ENCODE measurements around the gene CYTL1.

The CYTL1 gene

DNA sequence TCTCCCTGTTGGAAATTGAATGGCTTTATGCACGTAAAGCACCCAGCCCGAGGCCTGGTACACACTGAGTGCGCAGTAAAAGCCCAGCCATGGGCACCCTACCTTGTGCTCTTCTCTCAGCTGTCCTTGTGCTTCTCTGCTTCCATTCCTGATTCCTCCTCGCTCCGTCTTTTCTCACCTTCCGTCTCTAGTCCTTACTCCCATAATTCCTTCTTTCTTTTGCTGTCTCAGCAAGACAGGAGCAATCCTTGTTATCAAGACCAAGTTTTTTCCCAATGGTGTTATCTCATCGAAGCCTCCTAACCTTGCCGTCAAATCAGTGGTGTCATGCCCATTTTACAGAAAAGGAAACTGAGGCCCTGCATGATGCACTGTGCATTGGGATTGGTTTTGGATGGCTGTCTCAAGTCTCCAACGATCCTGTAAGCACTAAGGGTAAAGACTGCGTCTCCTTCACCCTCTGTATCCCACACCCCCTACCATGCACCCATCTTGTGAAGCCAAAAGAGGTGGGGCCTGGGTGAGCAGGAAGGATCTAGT is 30.1 kb downstream of the CYTL1 start:
- no peaks in the 10 kb centered on the region for H3K9me3 ChIP-seq (ENCODE audit: low read length)
- no peaks in the 10 kb centered on the region for H3K36me3 ChIP-seq (ENCODE audit: insufficient read depth, low read length)
- peaks cover 5% of the 10 kb centered on the region for H3K27me3 ChIP-seq (ENCODE audit: insufficient read depth, low read length)
- no peak overlapping the region for H3K4me3 ChIP-seq (ENCODE audit: low read length)
- H2AFZ ChIP-seq (ENCODE audit: low read depth, low read length), result no peak overlapping the region
- H3K4me1 ChIP-seq (ENCODE audit: insufficient read depth, low read length), result no peaks in the 10 kb centered on the region

DNA sequence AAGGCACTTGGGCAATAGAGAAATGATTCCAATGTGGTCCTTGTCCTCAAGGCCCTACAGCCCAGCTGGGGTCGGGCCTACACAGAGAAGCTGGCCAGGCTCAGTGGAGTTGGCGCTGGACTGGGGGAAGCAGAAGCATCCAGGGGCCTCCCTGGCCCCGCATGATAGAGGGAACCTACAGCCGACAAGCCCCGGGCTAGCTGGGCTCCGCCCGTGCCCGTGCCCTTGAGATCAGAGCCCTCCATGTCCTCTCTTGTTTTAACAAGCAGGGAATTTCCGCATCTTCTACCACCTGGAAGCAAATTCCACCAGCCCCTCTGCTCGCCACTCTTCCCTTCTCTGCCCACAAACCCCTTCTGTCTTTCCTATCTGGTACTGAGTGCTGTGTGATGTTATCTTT is 31.6 kb downstream of the CYTL1 start:
- no peaks in the 10 kb centered on the region for H3K4me1 ChIP-seq (ENCODE audit: insufficient read depth, low read length)
- H3K9me3 ChIP-seq (ENCODE audit: low read length), result no peaks in the 10 kb centered on the region
- H3K4me3 ChIP-seq (ENCODE audit: low read length), result no peak overlapping the region
- H3K36me3 ChIP-seq (ENCODE audit: insufficient read depth, low read length), result no peaks in the 10 kb centered on the region
- no peak overlapping the region for H2AFZ ChIP-seq (ENCODE audit: low read depth, low read length)
- H3K27me3 ChIP-seq (ENCODE audit: insufficient read depth, low read length), result peaks cover 5% of the 10 kb centered on the region

DNA sequence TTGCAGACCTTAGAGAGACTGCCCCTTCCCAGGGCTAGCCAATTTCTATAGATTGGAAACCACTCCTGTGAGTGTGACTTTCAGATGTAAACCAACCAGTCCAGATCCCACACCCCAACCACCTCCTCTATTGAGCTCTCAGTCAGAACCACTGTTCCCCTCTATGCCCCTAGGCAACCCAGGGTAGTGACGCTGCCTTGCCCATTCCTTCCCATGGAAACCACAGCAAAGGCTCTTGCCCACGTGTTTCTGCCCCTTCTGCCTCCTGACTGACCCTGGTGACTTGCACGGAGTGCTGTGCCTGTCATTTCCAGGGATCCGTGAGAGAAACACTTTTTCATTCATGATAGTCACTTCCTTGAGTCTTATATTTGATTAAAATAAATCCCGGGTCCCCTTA is 32.4 kb downstream of the CYTL1 start:
- no peak overlapping the region for H3K4me3 ChIP-seq (ENCODE audit: low read length)
- H3K9me3 ChIP-seq (ENCODE audit: low read length), result no peaks in the 10 kb centered on the region
- no peak overlapping the region for H2AFZ ChIP-seq (ENCODE audit: low read depth, low read length)
- peaks cover 5% of the 10 kb centered on the region for H3K27me3 ChIP-seq (ENCODE audit: insufficient read depth, low read length)
- H3K4me1 ChIP-seq (ENCODE audit: insufficient read depth, low read length), result no peaks in the 10 kb centered on the region
- no peaks in the 10 kb centered on the region for H3K36me3 ChIP-seq (ENCODE audit: insufficient read depth, low read length)

DNA sequence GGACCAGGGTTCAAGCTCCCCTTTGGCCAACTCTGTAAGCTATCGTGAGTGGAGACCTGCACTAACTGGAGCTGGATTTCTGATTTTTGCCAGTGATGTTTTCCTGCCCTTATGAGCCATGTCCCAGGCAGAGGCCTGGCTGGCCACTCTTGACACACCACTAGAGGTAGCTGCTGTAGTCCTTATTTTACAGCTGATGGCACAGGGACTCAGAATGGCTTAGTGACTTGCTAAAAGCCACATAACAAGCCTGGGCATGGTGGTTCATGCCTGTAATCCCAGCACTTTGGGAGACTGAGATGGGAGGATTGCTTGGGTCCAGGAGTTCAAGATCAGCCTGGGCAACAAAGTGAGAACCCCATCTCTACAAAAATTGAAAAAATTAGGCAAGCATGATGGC is 33.4 kb downstream of the CYTL1 start:
- Histone ChIP-seq H3K4me3 (ENCODE audit: low read length) (no peak overlapping the region), H3K9me3 (ENCODE audit: low read length) (no peaks in the 10 kb centered on the region), H2AFZ (ENCODE audit: low read depth, low read length) (no peak overlapping the region), H3K36me3 (ENCODE audit: insufficient read depth, low read length) (no peaks in the 10 kb centered on the region), H3K27me3 (ENCODE audit: insufficient read depth, low read length) (peaks cover 5% of the 10 kb centered on the region), H3K4me1 (ENCODE audit: insufficient read depth, low read length) (no peaks in the 10 kb centered on the region)

DNA sequence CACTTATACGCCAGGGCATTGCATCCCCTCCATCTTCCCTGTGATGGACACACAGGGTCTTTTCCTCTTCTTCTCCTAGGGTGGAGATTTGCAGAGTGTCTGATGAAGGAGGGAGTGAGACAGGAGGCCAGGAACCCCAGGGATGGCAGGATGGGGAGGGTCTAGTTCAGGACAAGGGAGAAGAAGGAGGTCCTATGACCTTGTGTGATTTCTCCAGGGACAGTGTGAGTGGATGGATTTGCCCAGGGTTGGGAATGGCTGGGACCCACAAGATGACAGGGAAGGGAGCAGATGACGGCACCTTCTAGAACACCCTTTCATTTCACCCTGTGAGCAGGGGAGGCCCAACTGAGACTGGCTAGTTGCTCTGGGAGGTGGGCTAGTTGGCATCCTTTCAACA is 34.2 kb downstream of the CYTL1 start:
- no peaks in the 10 kb centered on the region for H3K36me3 ChIP-seq (ENCODE audit: insufficient read depth, low read length)
- H3K4me3 ChIP-seq (ENCODE audit: low read length), result no peak overlapping the region
- peaks cover 5% of the 10 kb centered on the region for H3K27me3 ChIP-seq (ENCODE audit: insufficient read depth, low read length)
- no peaks in the 10 kb centered on the region for H3K4me1 ChIP-seq (ENCODE audit: insufficient read depth, low read length)
- H3K9me3 ChIP-seq (ENCODE audit: low read length), result no peaks in the 10 kb centered on the region
- H2AFZ ChIP-seq (ENCODE audit: low read depth, low read length), result no peak overlapping the region

DNA sequence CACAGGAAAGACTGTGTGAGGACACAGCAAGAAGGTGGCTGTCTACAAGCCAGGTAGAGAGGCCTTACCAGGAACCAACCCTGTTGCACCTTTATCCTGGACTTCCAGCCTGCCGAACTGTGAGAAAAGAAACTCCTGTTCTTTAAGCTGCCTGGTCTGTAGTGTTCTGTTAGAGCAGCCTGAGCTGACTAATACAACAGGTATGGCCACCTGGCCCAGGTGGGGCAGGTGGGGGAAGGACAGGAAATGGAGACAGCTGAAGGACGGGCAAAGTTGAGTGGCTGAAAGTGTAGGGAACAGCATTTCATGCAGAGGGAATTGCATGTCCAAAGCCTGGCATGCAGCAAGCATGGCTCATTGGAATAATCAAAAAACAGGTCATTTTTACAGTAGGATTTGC is 35.1 kb downstream of the CYTL1 start:
- Histone ChIP-seq H2AFZ (ENCODE audit: low read depth, low read length) (no peak overlapping the region), H3K36me3 (ENCODE audit: insufficient read depth, low read length) (no peaks in the 10 kb centered on the region), H3K9me3 (ENCODE audit: low read length) (no peaks in the 10 kb centered on the region), H3K27me3 (ENCODE audit: insufficient read depth, low read length) (peaks cover 2% of the 10 kb centered on the region), H3K4me3 (ENCODE audit: low read length) (no peak overlapping the region), H3K4me1 (ENCODE audit: insufficient read depth, low read length) (no peaks in the 10 kb centered on the region)

DNA sequence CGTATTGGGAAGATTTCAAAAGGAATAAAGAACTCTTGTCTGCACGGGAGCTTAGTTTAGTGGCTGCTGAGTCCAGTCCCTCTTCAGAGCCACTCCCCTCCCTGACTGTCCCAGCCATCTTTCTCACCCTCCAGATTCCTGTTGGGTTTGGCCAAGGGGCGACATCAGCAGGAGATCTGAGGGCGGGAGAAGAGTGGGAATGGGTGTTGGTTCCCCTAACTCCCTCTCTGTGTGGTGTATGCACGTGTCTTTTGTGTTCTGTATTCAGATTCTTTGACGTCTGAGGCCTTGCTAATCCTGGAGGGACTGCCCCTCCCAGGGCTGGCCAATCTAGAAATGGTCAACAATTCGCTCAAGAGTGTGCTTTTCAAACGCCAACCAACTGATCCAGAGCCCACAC is 37.4 kb downstream of the CYTL1 start:
- Histone ChIP-seq H2AFZ (ENCODE audit: low read depth, low read length) (no peak overlapping the region), H3K4me1 (ENCODE audit: insufficient read depth, low read length) (no peaks in the 10 kb centered on the region), H3K36me3 (ENCODE audit: insufficient read depth, low read length) (no peaks in the 10 kb centered on the region), H3K4me3 (ENCODE audit: low read length) (no peak overlapping the region), H3K27me3 (ENCODE audit: insufficient read depth, low read length) (no peaks in the 10 kb centered on the region), H3K9me3 (ENCODE audit: low read length) (no peaks in the 10 kb centered on the region)

DNA sequence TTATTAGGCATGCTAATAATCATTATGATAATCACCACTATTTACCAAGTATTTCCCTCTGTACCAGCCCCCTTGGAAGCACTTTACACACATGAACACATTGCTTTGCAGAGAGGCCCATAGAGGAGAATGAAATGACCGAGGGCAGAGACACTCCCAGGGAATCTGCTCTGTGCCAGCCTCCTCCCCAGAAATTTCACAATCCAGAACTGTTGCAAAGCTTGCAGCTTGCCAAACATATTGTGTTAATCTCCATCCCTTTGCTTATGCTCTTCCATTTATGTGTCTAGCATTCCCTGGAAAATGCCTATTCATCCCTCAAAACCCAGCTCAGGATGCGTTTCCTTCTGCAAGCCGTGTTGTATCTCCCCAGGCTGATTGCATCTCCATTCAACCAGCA is 37.8 kb downstream of the CYTL1 start:
- H3K36me3 ChIP-seq (ENCODE audit: insufficient read depth, low read length), result no peaks in the 10 kb centered on the region
- H3K27me3 ChIP-seq (ENCODE audit: insufficient read depth, low read length), result no peaks in the 10 kb centered on the region
- no peak overlapping the region for H2AFZ ChIP-seq (ENCODE audit: low read depth, low read length)
- no peak overlapping the region for H3K4me3 ChIP-seq (ENCODE audit: low read length)
- H3K9me3 ChIP-seq (ENCODE audit: low read length), result no peaks in the 10 kb centered on the region
- no peaks in the 10 kb centered on the region for H3K4me1 ChIP-seq (ENCODE audit: insufficient read depth, low read length)

DNA sequence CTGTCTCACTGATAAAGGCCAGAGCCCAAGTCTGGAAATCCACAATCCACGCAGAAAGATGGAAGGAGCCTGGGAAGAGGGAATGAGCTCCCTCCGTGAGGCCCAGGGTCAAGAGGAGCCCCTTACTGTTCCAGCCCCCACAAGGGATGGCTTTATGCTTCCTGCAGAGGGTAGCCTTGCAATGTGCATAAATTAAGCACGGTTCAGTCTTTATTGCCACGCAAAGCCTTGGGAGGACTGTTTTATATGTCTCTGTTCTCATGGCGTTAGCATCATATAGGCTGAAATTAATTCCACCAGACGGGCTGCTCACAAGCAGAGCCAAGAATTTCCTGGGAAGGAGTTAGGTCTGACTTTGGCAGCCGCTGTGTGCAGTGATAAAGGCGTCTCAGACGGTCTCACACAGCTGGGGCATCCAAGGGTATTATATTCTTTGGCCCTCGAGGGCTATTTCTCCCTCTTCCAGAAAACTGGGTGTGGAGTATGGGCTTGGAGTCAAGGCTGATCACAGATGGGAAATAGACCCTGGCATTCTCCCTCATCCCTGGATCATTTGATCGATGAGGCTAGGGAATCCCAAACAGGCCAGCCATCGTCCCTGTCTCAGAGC is 38.5 kb downstream of the CYTL1 start:
- Histone ChIP-seq H3K4me1 (ENCODE audit: insufficient read depth, low read length) (no peaks in the 10 kb centered on the region), H3K27me3 (ENCODE audit: insufficient read depth, low read length) (no peaks in the 10 kb centered on the region), H3K36me3 (ENCODE audit: insufficient read depth, low read length) (no peaks in the 10 kb centered on the region), H2AFZ (ENCODE audit: low read depth, low read length) (no peak overlapping the region), H3K4me3 (ENCODE audit: low read length) (no peak overlapping the region), H3K9me3 (ENCODE audit: low read length) (no peaks in the 10 kb centered on the region)

DNA sequence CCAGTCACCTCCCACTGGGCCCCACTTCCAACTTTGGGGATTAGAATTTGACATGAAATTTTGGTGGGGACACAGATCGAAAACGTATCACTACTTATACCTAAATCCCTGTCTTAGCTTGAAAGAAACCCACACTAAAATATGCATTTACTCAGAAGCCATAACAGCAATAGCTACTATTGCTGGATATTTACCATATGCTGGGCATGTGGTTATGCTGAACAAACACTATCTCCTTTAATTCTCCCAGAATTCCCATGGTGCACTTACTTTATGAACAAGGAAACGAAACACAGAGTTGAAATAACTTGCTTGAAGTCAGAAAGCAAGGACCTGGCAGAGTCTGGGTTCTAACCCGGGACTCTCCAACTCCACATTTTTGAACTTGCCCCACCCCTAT is 39.3 kb downstream of the CYTL1 start:
- Histone ChIP-seq H3K36me3 (ENCODE audit: insufficient read depth, low read length) (no peaks in the 10 kb centered on the region), H3K9me3 (ENCODE audit: low read length) (no peaks in the 10 kb centered on the region), H3K4me3 (ENCODE audit: low read length) (no peak overlapping the region), H3K4me1 (ENCODE audit: insufficient read depth, low read length) (no peaks in the 10 kb centered on the region), H2AFZ (ENCODE audit: low read depth, low read length) (no peak overlapping the region), H3K27me3 (ENCODE audit: insufficient read depth, low read length) (no peaks in the 10 kb centered on the region)

DNA sequence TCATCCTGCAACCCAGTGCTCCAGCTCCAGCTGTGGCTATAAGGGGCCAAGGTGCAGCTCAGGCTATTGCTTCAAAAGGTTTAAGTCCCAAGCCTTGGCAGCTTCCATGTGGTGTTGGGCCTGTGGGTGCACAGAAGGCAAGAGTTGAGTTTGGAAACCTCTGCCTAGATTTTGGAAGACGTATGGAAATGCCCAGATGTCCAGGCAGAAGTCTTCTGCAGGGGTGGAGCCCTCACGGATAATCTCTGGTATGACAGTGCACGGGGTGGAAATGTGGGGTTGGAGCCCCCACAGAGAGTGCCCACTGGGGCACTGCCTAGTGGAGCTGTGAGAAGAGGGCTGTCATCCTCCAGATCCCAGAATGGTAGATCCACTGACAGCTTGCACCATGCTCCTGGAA is 44.5 kb downstream of the CYTL1 start:
- Histone ChIP-seq H3K27me3 (ENCODE audit: insufficient read depth, low read length) (peaks cover 2% of the 10 kb centered on the region), H3K4me1 (ENCODE audit: insufficient read depth, low read length) (no peaks in the 10 kb centered on the region), H3K9me3 (ENCODE audit: low read length) (peaks cover 3% of the 10 kb centered on the region), H3K4me3 (ENCODE audit: low read length) (no peak overlapping the region), H3K36me3 (ENCODE audit: insufficient read depth, low read length) (no peaks in the 10 kb centered on the region), H2AFZ (ENCODE audit: low read depth, low read length) (no peak overlapping the region)

DNA sequence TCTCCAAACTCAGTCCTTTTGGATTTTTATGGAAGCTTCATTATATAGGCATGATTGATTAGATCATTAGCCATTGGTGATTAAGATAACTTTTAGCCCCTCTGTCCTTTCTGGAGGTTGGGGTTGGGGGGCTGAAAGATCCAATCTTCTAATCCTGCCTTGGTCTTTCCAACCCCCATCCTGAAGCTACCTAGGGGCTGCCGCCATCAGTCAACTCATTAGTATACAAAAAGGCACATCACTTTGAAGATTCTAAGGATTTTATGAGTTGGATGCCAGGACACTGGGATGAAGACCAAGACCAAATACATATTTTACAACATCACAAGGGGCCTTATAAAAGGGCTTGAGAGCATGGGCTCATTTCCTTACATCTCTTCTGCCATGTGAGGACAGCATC is 47.5 kb downstream of the CYTL1 start:
- no peaks in the 10 kb centered on the region for H3K36me3 ChIP-seq (ENCODE audit: insufficient read depth, low read length)
- no peak overlapping the region for H3K4me3 ChIP-seq (ENCODE audit: low read length)
- H3K4me1 ChIP-seq (ENCODE audit: insufficient read depth, low read length), result no peaks in the 10 kb centered on the region
- peaks cover 2% of the 10 kb centered on the region for H3K27me3 ChIP-seq (ENCODE audit: insufficient read depth, low read length)
- peaks cover 3% of the 10 kb centered on the region for H3K9me3 ChIP-seq (ENCODE audit: low read length)
- no peak overlapping the region for H2AFZ ChIP-seq (ENCODE audit: low read depth, low read length)

DNA sequence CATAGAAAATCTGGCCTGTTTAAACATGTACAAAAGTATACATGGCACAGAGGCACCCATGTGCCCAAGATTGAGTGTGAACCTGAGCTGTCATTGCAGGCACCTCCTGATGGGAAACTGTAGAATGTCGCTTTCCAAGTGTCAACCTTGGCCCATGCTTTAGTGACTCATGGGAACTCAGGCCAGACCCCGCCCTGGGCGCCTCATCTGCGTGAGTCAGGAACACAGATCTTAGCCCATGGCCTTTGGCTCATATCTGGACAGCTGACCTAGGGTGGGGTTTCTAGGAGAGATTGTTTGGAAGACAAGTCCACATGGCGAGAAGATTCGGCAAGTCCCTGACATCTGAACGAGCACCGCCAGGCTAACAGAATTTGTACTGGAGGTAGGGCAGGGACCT is 50.0 kb downstream of the CYTL1 start:
- H3K27me3 ChIP-seq (ENCODE audit: insufficient read depth, low read length), result peaks cover 2% of the 10 kb centered on the region
- H3K4me1 ChIP-seq (ENCODE audit: insufficient read depth, low read length), result no peaks in the 10 kb centered on the region
- no peak overlapping the region for H2AFZ ChIP-seq (ENCODE audit: low read depth, low read length)
- H3K36me3 ChIP-seq (ENCODE audit: insufficient read depth, low read length), result no peaks in the 10 kb centered on the region
- no peak overlapping the region for H3K4me3 ChIP-seq (ENCODE audit: low read length)
- H3K9me3 ChIP-seq (ENCODE audit: low read length), result no peaks in the 10 kb centered on the region

DNA sequence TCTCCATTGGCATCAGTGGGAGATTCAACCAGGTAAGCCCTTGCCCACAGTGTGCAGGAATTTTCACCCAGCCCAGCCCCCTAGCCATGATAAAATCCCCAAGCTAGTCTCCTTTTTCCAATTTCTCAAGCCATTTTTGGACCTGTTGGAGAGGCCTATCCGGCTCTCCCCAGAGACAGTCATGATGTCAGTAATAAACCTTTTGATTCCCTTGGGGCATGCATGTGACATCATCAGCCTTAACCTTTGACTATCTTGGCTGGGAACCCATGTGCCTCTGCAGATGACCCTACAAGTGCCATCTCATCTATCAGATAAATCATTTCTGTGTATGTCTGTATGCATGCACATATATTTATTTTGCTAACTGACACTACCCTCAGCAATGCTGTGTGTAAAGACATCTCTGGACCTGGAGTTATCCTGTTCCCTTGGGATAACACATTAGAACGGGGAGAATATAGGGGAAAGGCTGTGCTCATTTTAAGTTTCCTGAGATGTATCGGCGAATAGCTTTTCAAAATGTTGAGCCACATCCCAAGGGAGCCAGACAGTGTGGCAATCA is 51.0 kb downstream of the CYTL1 start:
- no peak overlapping the region for H3K4me3 ChIP-seq (ENCODE audit: low read length)
- peaks cover 2% of the 10 kb centered on the region for H3K27me3 ChIP-seq (ENCODE audit: insufficient read depth, low read length)

More for the DNA sequence above, 51.0 kb downstream of the CYTL1 start:
- Histone ChIP-seq H3K9me3 (ENCODE audit: low read length) (no peaks in the 10 kb centered on the region), H2AFZ (ENCODE audit: low read depth, low read length) (no peak overlapping the region), H3K4me1 (ENCODE audit: insufficient read depth, low read length) (no peaks in the 10 kb centered on the region), H3K36me3 (ENCODE audit: insufficient read depth, low read length) (no peaks in the 10 kb centered on the region)

Data from neuron (in vitro differentiated cells).